ENCODE measurements around the gene INSYN2A.

INSYN2A gene

GRCh38 chr10:127228195-127228787, 31.9 kb upstream of the INSYN2A start:
- TF ChIP-seq CTCF (conservative IDR thresholded peaks at IDR 0.05; ENCODE audit: low read depth, low read length) = no peak
- peak; percentile 38 for DNase-seq (ENCODE audit: low read depth)
- H3K4me3 ChIP-seq (ENCODE audit: low read depth, low read length) = no peak overlapping the region

- H3K4me3 ChIP-seq (ENCODE audit: low read depth, low read length) = no peak overlapping the region
- TF ChIP-seq CTCF (conservative IDR thresholded peaks at IDR 0.05; ENCODE audit: low read depth, low read length) = no peak
- no peak for DNase-seq (ENCODE audit: low read depth)
Measured at GRCh38 chr10:127227663-127228062, 31.3 kb upstream of the INSYN2A start.

- H3K4me3 ChIP-seq (ENCODE audit: low read depth, low read length) = no peak overlapping the region
- no peak for DNase-seq (ENCODE audit: low read depth)
- TF ChIP-seq CTCF (conservative IDR thresholded peaks at IDR 0.05; ENCODE audit: low read depth, low read length) = no peak
Measured at GRCh38 chr10:127227027-127227426, 30.6 kb upstream of the INSYN2A start.

GRCh38 chr10:127221281-127221680, 24.9 kb upstream of the INSYN2A start:
- no peak for DNase-seq (ENCODE audit: low read depth)
- no peak overlapping the region for H3K4me3 ChIP-seq (ENCODE audit: low read depth, low read length)
- TF ChIP-seq CTCF (conservative IDR thresholded peaks at IDR 0.05; ENCODE audit: low read depth, low read length) = no peak

DNA sequence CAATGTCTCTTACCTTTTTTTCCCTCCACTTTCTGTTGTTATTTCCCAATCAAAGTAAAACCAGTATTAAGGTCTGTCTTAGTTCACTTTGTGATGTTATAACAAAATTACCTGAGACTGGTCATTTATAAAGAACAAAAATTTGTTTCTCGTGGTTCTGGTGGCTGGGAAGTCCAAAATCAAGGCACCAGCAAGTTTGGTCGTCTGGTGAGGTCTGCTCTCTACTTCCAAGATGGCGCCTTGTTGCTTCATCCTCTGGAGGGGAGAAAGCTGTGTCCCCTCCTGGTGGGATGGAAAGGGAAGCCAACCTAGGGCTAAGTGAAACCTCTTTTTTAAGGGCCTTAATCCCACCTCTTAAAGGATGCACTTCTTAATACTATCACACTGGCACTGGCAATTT, 22.3 kb upstream of the INSYN2A start:
- DNase-seq (ENCODE audit: low read depth) = no peak
- H3K4me3 ChIP-seq (ENCODE audit: low read depth, low read length) = no peak overlapping the region
- no peak for TF ChIP-seq CTCF (conservative IDR thresholded peaks at IDR 0.05; ENCODE audit: low read depth, low read length)

DNA sequence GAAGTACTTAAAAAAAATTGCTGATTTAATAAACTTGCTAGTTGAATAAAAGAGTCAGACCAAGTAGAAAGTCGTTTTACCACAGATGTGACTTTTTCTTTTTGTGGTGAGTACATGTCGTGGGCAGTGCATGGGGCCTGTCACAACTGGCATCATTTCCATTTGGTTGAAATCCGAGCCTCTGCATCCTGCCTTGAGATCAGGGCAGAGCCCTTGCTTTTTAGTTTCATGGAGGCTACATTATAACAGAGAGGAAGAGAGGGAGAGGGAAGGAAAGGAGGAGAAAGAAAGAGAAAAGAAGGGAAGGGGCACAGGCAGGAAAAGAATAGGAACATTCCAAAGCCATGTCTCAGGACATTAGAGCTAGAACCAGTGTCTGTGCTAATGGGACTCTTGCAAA, 20.4 kb upstream of the INSYN2A start:
- no peak overlapping the region for H3K4me3 ChIP-seq (ENCODE audit: low read depth, low read length)
- TF ChIP-seq CTCF (conservative IDR thresholded peaks at IDR 0.05; ENCODE audit: low read depth, low read length) = no peak
- no peak for DNase-seq (ENCODE audit: low read depth)

GRCh38 chr10:127216274-127216673, 19.9 kb upstream of the INSYN2A start:
- no peak for DNase-seq (ENCODE audit: low read depth)
- no peak overlapping the region for H3K4me3 ChIP-seq (ENCODE audit: low read depth, low read length)
- no peak for TF ChIP-seq CTCF (conservative IDR thresholded peaks at IDR 0.05; ENCODE audit: low read depth, low read length)
